GM23338 (cell line): ENCODE data around the gene EHD4. TPM values are rescaled to one million over a fixed set of nuclear protein-coding genes. Genes with fewer than 3 reads are reported as not detected.

Experiments used
- ATAC-seq: fragments of 200-7000 bp; cut with Tn5 transposase; 3 replicates; pipeline ENCODE4 v1.9.1; 2020
- DNase-seq: peaks from one replicate; pipeline ENCODE4 v3.0.0-alpha.2; 2015; ENCODE audit warnings: low spot score
- H2AFZ ChIP-seq: fragments of 200-600 bp; sonication (generic); 2 replicates; pipeline ENCODE4 v1.8.0; 2016; ENCODE audit warnings: antibody characterized with exemption, mild to moderate bottlenecking, moderate library complexity
- H3F3A ChIP-seq: fragments of 200-600 bp; sonication (generic); replicated peaks from 2 replicates; pipeline ENCODE4 v1.8.0; 2017; ENCODE audit warnings: antibody characterized with exemption, mixed run types, low read depth
- H3K27ac ChIP-seq: fragments of 200-600 bp; sonication (generic); 2 replicates; pipeline ENCODE4 v1.6.1; 2016; ENCODE audit warnings: low read depth
- H3K27me3 ChIP-seq: fragments of 200-600 bp; sonication (generic); 2 replicates; pipeline ENCODE4 v1.8.0; 2016; ENCODE audit warnings: mild to moderate bottlenecking, mixed run types, moderate library complexity; ENCODE audit not compliant: insufficient read depth
- H3K36me3 ChIP-seq: fragments of 200-600 bp; sonication (generic); 2 replicates; pipeline ENCODE4 v1.8.0; 2016; ENCODE audit warnings: mild to moderate bottlenecking; ENCODE audit not compliant: insufficient read depth
- H3K4me1 ChIP-seq: fragments of 200-600 bp; sonication (generic); 2 replicates; pipeline ENCODE4 v1.8.0; 2016; ENCODE audit warnings: mild to moderate bottlenecking, moderate library complexity; ENCODE audit not compliant: insufficient read depth
- H3K4me2 ChIP-seq: fragments of 200-600 bp; sonication (generic); 2 replicates; pipeline ENCODE4 v1.7.1; 2017; ENCODE audit warnings: mixed run types
- H3K4me3 ChIP-seq: fragments of 200-600 bp; sonication (generic); 2 replicates; pipeline ENCODE4 v1.6.1; 2016; ENCODE audit warnings: mixed run types
- H3K79me2 ChIP-seq: fragments of 200-600 bp; sonication (generic); replicated peaks from 2 replicates; pipeline ENCODE4 v1.8.0; 2017; ENCODE audit warnings: mild to moderate bottlenecking; ENCODE audit not compliant: insufficient read depth
- H3K9me2 ChIP-seq: fragments of 200-600 bp; sonication (generic); 2 replicates; pipeline ENCODE4 v1.8.0; 2017; ENCODE audit not compliant: insufficient read depth
- H4K20me1 ChIP-seq: fragments of 200-600 bp; sonication (generic); replicated peaks from 2 replicates; pipeline ENCODE4 v1.8.0; 2017; ENCODE audit warnings: mild to moderate bottlenecking; ENCODE audit not compliant: insufficient read depth
- H3K27ac Mint-ChIP-seq: 2 replicates; pipeline ENCODE4 v1.8.0; 2020; ENCODE audit warnings: inconsistent platforms, mild to moderate bottlenecking, moderate library complexity, mixed read lengths
- H3K27me3 Mint-ChIP-seq: 3 replicates; pipeline ENCODE4 v1.8.0; 2022; ENCODE audit warnings: low read depth, mild to moderate bottlenecking, moderate library complexity, mixed read lengths, inconsistent platforms; ENCODE audit not compliant: insufficient read depth, poor library complexity
- H3K36me3 Mint-ChIP-seq: 3 replicates; pipeline ENCODE4 v1.8.0; 2021; ENCODE audit warnings: low read depth, mild to moderate bottlenecking, inconsistent platforms, moderate library complexity, mixed read lengths
- H3K4me1 Mint-ChIP-seq: 3 replicates; pipeline ENCODE4 v1.8.0; 2020; ENCODE audit warnings: mild to moderate bottlenecking, inconsistent platforms, mixed read lengths
- H3K4me3 Mint-ChIP-seq: 3 replicates; pipeline ENCODE4 v1.8.0; 2021; ENCODE audit warnings: moderate library complexity, mild to moderate bottlenecking, inconsistent platforms, mixed read lengths
- H3K9me3 Mint-ChIP-seq: 3 replicates; pipeline ENCODE4 v1.8.0; 2020; ENCODE audit warnings: moderate library complexity, mild to moderate bottlenecking, inconsistent platforms, mixed read lengths
- CREB1 ChIP-seq: fragments of 250-450 bp; sonication (Bioruptor Pico); IDR thresholded peaks from 2 replicates; pipeline ENCODE4 v1.5.0; 2020; ENCODE audit warnings: low read depth, mild to moderate bottlenecking, moderate library complexity
- CTCF ChIP-seq, 2 experiments: fragments of 200-600 bp in 1 of 2; sonication (generic) in 1 of 2; conservative IDR thresholded peaks; 2 replicates each; pipeline versions ENCODE4 v1.5.1 to v1.6.1; 2016 to 2017; ENCODE audit warnings: antibody characterized with exemption in 2 of 2, low read depth in 2 of 2, mild to moderate bottlenecking in 2 of 2, moderate library complexity in 1 of 2
- ETS1 ChIP-seq: IDR thresholded peaks from 2 replicates; pipeline ENCODE4 v1.6.1; 2016; ENCODE audit warnings: antibody characterized with exemption
- EZH2phosphoT487 ChIP-seq: fragments of 200-600 bp; sonication (generic); IDR thresholded peaks from one replicate; pipeline ENCODE4 v1.8.1; 2018; ENCODE audit warnings: antibody characterized with exemption; ENCODE audit not compliant: unreplicated experiment
- JUNB ChIP-seq: IDR thresholded peaks from one replicate; pipeline ENCODE4 v1.6.1; 2016; ENCODE audit warnings: antibody characterized with exemption; ENCODE audit not compliant: unreplicated experiment
- NANOG ChIP-seq: IDR thresholded peaks from 2 replicates; pipeline ENCODE4 v1.6.1; 2016; ENCODE audit warnings: antibody characterized with exemption, borderline replicate concordance
- REST ChIP-seq: IDR thresholded peaks from one replicate; pipeline ENCODE4 v1.6.1; 2018; ENCODE audit warnings: antibody characterized with exemption; ENCODE audit not compliant: unreplicated experiment
- STAT1 ChIP-seq: IDR thresholded peaks from one replicate; pipeline ENCODE4 v1.6.1; 2016; ENCODE audit warnings: antibody characterized with exemption; ENCODE audit not compliant: unreplicated experiment
- ZNF114 ChIP-seq: fragments of 250-450 bp; sonication (Bioruptor Pico); IDR thresholded peaks from 2 replicates; pipeline ENCODE4 v1.5.0; 2020; ENCODE audit warnings: mild to moderate bottlenecking, moderate library complexity
- ZNF462 ChIP-seq: fragments of 250-450 bp; sonication (Bioruptor Pico); IDR thresholded peaks from 2 replicates; pipeline ENCODE4 v1.5.0; 2020; ENCODE audit warnings: mild to moderate bottlenecking, moderate library complexity
- polyA plus RNA-seq: library from polyadenylated mRNA; unstranded; fragments of >200 nt; fragmentation: Nextera tagmentation; extraction: Ambion mirVana; gene quantifications from 2 replicates; pipeline ENCODE4 v1.2.1, GENCODE V29; 2016
- total RNA-seq: library from RNA; depleted of rRNA; stranded (reverse); fragments of >200 nt; shearing (Covaris generic); gene quantifications from 2 replicates; pipeline ENCODE4 v1.2.3, GENCODE V29; 2014

EHD4 gene
- total and polyA plus RNA-seq, 2 experiments from 2014 or later = 13.0 to 31.0 TPM

GRCh38 chr15:41981371-41982132 lies 9.2 kb upstream of the EHD4 start (continued):
- TF ChIP-seq ZNF462 (CRISPR knock-in tag) = no peak
- TF ChIP-seq ZNF114 (CRISPR knock-in tag) = no peak

GRCh38 chr15:41980654-41981323 lies 8.4 kb upstream of the EHD4 start:
- Histone ChIP-seq H3K4me2 (no peak overlapping the region), H4K20me1 (no peaks in the 10 kb centered on the region), H3F3A (no peaks in the 10 kb centered on the region), H3K36me3 (no peaks in the 10 kb centered on the region), H2AFZ (peak overlapping the region; percentile 56), H3K27me3 (no peaks in the 10 kb centered on the region), H3K27ac (no peak overlapping the region), H3K4me3 (no peak overlapping the region), H3K9me2 (no peaks in the 10 kb centered on the region), H3K79me2 (no peaks in the 10 kb centered on the region), H3K4me1 (peaks cover 13% of the 10 kb centered on the region)
- Mint-ChIP-seq H3K27ac (peak overlapping the region; percentile 29; the same call in 1 of the 2 replicates), H3K27me3 (peaks cover 8% of the 10 kb centered on the region), H3K36me3 (no peaks in the 10 kb centered on the region), H3K9me3 (no peaks in the 10 kb centered on the region), H3K4me3 (no peak overlapping the region), H3K4me1 (peaks cover 19% of the 10 kb centered on the region)
- no peak for ATAC-seq
- TF ChIP-seq CREB1 (CRISPR knock-in tag) = no peak
- TF ChIP-seq REST = no peak
- no peak for TF ChIP-seq ETS1
- TF ChIP-seq EZH2phosphoT487 = no peak
- TF ChIP-seq JUNB = no peak
- no peak for TF ChIP-seq NANOG
- TF ChIP-seq CTCF (conservative IDR thresholded peaks at IDR 0.05; ENCODE audit: low read depth in 2 of 2) = no peak
- no peak for TF ChIP-seq STAT1
- no peak for DNase-seq
